ENCODE measurements around the gene CREBRF. TPM values are rescaled to one million over a fixed set of nuclear protein-coding genes. Genes with fewer than 3 reads are reported as not detected.
A peak's percentile ranks its signal among the peaks of the same experiment; 100 is the strongest.

Gene CREBRF
- polyA plus RNA-seq, 2 of the 4 experiments (the other 2 are of a cell fraction), result 1.8 to 7.2 TPM

GRCh38 chr5:173025651-173026050 is 30.5 kb upstream of the CREBRF start:
- Histone ChIP-seq H3K27ac (no peak overlapping the region), H3K9me3 (no peaks in the 10 kb centered on the region), H3K4me3 (no peak overlapping the region), H3K4me2 (no peak overlapping the region), H3K4me1 (no peaks in the 10 kb centered on the region)
- no peak for ATAC-seq
- ChIA-PET CTCF (interaction anchor here (0.7 kb wide), 1 partner anchor 180 kb away, joined by 3 read pairs; no protein-coding TSS in a partner anchor), POLR2A (no interaction called here)
- TF ChIP-seq MYC (IDR thresholded peaks at IDR 0.05; ENCODE audit: borderline replicate concordance, low read length), result no peak
- no peak for TF ChIP-seq HMGXB4 (CRISPR knock-in tag; IDR thresholded peaks at IDR 0.05; ENCODE audit: borderline replicate concordance)
- TF ChIP-seq SMC3 (IDR thresholded peaks at IDR 0.05), result no peak
- TF ChIP-seq CHD4 (IDR thresholded peaks at IDR 0.05; ENCODE audit: borderline replicate concordance), result no peak
- TF ChIP-seq KDM5A (IDR thresholded peaks at IDR 0.05), result no peak
- TF ChIP-seq CHD2 (IDR thresholded peaks at IDR 0.05; ENCODE audit: low read length, partially characterized antibody), result no peak
- TF ChIP-seq FOXS1 (CRISPR knock-in tag; IDR thresholded peaks at IDR 0.05), result no peak
- DNase-seq (ENCODE audit: low read depth in 1 of 2, low spot score in 1 of 2), result no peak
- 92% methylated on average over 6 of the region's 6 CpGs for WGBS (ENCODE audit: missing lambda C conversion rate)
- FAIRE-seq, result no peak

GRCh38 chr5:173027905-173028304 is 28.2 kb upstream of the CREBRF start:
- TF ChIP-seq CHD4 (IDR thresholded peaks at IDR 0.05; ENCODE audit: borderline replicate concordance), result no peak
- TF ChIP-seq RCOR1 (IDR thresholded peaks at IDR 0.05; ENCODE audit: low read depth, low read length), result no peak
- TF ChIP-seq, protein P1, sequence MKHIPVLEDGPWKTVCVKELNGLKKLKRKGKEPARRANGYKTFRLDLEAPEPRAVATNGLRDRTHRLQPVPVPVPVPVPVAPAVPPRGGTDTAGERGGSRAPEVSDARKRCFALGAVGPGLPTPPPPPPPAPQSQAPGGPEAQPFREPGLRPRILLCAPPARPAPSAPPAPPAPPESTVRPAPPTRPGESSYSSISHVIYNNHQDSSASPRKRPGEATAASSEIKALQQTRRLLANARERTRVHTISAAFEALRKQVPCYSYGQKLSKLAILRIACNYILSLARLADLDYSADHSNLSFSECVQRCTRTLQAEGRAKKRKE (CRISPR knock-in tag; IDR thresholded peaks at IDR 0.05; ENCODE audit: low read depth), result no peak
- TF ChIP-seq ZFP36 (IDR thresholded peaks at IDR 0.05; ENCODE audit: borderline replicate concordance, partially characterized antibody), result no peak
- TF ChIP-seq FOXS1 (CRISPR knock-in tag; IDR thresholded peaks at IDR 0.05), result no peak
- no peak for TF ChIP-seq BHLHE40 (IDR thresholded peaks at IDR 0.05; ENCODE audit: low read depth, low read length)
- no peak for TF ChIP-seq ELK1 (IDR thresholded peaks at IDR 0.05; ENCODE audit: low read depth, low read length)
- no peak for TF ChIP-seq HDAC2 (IDR thresholded peaks at IDR 0.05)
- TF ChIP-seq KDM5A (IDR thresholded peaks at IDR 0.05), result no peak
- TF ChIP-seq ZSCAN20 (CRISPR knock-in tag; IDR thresholded peaks at IDR 0.05), result no peak
- TF ChIP-seq TFCP2L1 (CRISPR knock-in tag; IDR thresholded peaks at IDR 0.05), result no peak
- TF ChIP-seq NFE2L2 (conservative IDR thresholded peaks at IDR 0.05; ENCODE audit: low read length), result no peak
- no peak for TF ChIP-seq MAX (IDR thresholded peaks at IDR 0.05)
- no peak for TF ChIP-seq HOXB5 (CRISPR knock-in tag; IDR thresholded peaks at IDR 0.05)
- TF ChIP-seq NR3C1 (IDR thresholded peaks at IDR 0.05), result no peak
- no peak overlapping the region for H3K4me3 ChIP-seq
- H3K9me3 ChIP-seq, result no peaks in the 10 kb centered on the region
- WGBS (ENCODE audit: missing lambda C conversion rate), result 91% methylated on average over 7 of the region's 7 CpGs
- ChIA-PET CTCF (no interaction called here), POLR2A (no interaction called here)
- no peak for DNase-seq (ENCODE audit: low read depth in 1 of 2, low spot score in 1 of 2)
- no peaks in the 10 kb centered on the region for H3K4me1 ChIP-seq
- no peak overlapping the region for H3K27ac ChIP-seq
- FAIRE-seq, result no peak
- no peak overlapping the region for H3K4me2 ChIP-seq
- no peak for ATAC-seq

GRCh38 chr5:173028811-173029327 is 27.3 kb upstream of the CREBRF start:
- WGBS (ENCODE audit: missing lambda C conversion rate), result 88% methylated on average over 4 of the region's 4 CpGs
- ATAC-seq (peak in 1 of 2 experiments; percentile 30; a peak in 2 of 6 replicates), DNase-seq (ENCODE audit: low read depth in 1 of 2, low spot score in 1 of 2) (no peak), FAIRE-seq (no peak)
- no peak overlapping the region for H3K27ac ChIP-seq
- ChIA-PET CTCF (interaction anchor here (1.1 kb wide), 1 partner anchor 18 kb away, joined by 5 read pairs; no protein-coding TSS in a partner anchor), POLR2A (no interaction called here)
- H3K4me3 ChIP-seq, result no peak overlapping the region
- TF ChIP-seq MAX (IDR thresholded peaks at IDR 0.05), result no peak
- H3K4me2 ChIP-seq, result no peak overlapping the region
- no peaks in the 10 kb centered on the region for H3K4me1 ChIP-seq
- no peaks in the 10 kb centered on the region for H3K9me3 ChIP-seq
